Ishikawa (cell line): Measurements from ENCODE around the gene FBXO48.

Source experiments
- CEBPB ChIP-seq: IDR thresholded peaks from 2 replicates; pipeline ENCODE4 v1.6.1; 2012
- CREB1 ChIP-seq: IDR thresholded peaks from 2 replicates; pipeline ENCODE4 v1.6.1; 2012; ENCODE audit warnings: low read depth
- EGR1 ChIP-seq: IDR thresholded peaks from 2 replicates; pipeline ENCODE4 v1.6.1; 2012
- EP300 ChIP-seq: IDR thresholded peaks from 2 replicates; pipeline ENCODE4 v1.6.1; 2012; ENCODE audit warnings: borderline replicate concordance
- FOXM1 ChIP-seq: IDR thresholded peaks from 2 replicates; pipeline ENCODE4 v1.6.1; 2012; ENCODE audit warnings: low read depth, borderline replicate concordance
- NFIC ChIP-seq: IDR thresholded peaks from 2 replicates; pipeline ENCODE4 v1.6.1; 2012
- RAD21 ChIP-seq: IDR thresholded peaks from 2 replicates; pipeline ENCODE4 v1.6.1; 2012; ENCODE audit warnings: low read depth
- TAF1 ChIP-seq: IDR thresholded peaks from 2 replicates; pipeline ENCODE4 v1.6.1; 2012; ENCODE audit warnings: low read depth, mild to moderate bottlenecking
- TCF12 ChIP-seq: IDR thresholded peaks from 2 replicates; pipeline ENCODE4 v1.6.1; 2012; ENCODE audit warnings: low read depth
- TEAD4 ChIP-seq: IDR thresholded peaks from 2 replicates; pipeline ENCODE4 v1.6.1; 2012
- YY1 ChIP-seq: IDR thresholded peaks from 2 replicates; pipeline ENCODE4 v1.6.1; 2012; ENCODE audit warnings: low read depth
- ZBTB7A ChIP-seq: IDR thresholded peaks from 2 replicates; pipeline ENCODE4 v1.6.1; 2012; ENCODE audit warnings: low read depth
- TF ChIP-seq, protein P1 (sequence below): IDR thresholded peaks from 2 replicates; pipeline ENCODE4 v1.6.1; 2012
- TF ChIP-seq, protein P2 (sequence below): IDR thresholded peaks from 2 replicates; pipeline ENCODE4 v1.6.1; 2012; ENCODE audit warnings: low read depth, mild to moderate bottlenecking
- TF ChIP-seq, protein P3 (sequence below): IDR thresholded peaks from 2 replicates; pipeline ENCODE4 v1.6.1; 2012

Gene FBXO48

DNA sequence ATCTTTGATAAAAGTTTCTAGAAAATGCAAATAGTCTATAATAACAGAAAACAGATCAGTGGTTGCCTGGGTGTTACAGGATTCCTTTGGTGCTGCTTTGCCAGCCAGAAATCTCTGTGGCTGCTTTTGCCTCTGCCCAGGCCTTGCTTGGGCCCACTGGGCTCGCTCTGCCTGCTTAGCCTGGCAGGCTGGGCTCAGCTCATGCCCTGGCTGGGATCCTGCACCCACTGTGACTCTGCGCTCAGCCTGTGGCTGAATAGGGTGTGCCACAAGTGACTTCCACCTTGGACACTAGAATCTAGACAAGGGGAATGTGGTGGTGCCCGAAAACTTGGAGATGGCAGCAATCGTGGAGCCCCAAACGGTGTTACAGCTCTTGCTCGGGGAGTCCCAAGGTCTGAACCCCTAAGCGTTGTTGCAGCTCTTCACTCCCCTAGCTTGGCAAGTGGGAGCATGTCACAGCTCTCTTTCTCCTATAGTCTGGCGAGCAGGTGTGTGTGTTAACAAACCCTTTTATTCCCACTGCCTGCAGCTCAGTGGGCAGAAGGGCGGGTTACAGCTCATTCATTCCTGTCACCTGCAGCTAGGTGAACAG, 50.9 kb downstream of the FBXO48 start:
- TF ChIP-seq FOXM1 (no peak), EGR1 (no peak), EP300 (no peak), ZBTB7A (no peak), RAD21 (no peak), TAF1 (no peak), TCF12 (no peak), TEAD4 (no peak), NFIC (no peak), CEBPB (no peak)
- TF ChIP-seq, protein P1, sequence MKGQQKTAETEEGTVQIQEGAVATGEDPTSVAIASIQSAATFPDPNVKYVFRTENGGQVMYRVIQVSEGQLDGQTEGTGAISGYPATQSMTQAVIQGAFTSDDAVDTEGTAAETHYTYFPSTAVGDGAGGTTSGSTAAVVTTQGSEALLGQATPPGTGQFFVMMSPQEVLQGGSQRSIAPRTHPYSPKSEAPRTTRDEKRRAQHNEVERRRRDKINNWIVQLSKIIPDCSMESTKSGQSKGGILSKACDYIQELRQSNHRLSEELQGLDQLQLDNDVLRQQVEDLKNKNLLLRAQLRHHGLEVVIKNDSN = no peak
- TF ChIP-seq, protein P2, sequence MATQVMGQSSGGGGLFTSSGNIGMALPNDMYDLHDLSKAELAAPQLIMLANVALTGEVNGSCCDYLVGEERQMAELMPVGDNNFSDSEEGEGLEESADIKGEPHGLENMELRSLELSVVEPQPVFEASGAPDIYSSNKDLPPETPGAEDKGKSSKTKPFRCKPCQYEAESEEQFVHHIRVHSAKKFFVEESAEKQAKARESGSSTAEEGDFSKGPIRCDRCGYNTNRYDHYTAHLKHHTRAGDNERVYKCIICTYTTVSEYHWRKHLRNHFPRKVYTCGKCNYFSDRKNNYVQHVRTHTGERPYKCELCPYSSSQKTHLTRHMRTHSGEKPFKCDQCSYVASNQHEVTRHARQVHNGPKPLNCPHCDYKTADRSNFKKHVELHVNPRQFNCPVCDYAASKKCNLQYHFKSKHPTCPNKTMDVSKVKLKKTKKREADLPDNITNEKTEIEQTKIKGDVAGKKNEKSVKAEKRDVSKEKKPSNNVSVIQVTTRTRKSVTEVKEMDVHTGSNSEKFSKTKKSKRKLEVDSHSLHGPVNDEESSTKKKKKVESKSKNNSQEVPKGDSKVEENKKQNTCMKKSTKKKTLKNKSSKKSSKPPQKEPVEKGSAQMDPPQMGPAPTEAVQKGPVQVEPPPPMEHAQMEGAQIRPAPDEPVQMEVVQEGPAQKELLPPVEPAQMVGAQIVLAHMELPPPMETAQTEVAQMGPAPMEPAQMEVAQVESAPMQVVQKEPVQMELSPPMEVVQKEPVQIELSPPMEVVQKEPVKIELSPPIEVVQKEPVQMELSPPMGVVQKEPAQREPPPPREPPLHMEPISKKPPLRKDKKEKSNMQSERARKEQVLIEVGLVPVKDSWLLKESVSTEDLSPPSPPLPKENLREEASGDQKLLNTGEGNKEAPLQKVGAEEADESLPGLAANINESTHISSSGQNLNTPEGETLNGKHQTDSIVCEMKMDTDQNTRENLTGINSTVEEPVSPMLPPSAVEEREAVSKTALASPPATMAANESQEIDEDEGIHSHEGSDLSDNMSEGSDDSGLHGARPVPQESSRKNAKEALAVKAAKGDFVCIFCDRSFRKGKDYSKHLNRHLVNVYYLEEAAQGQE = no peak

DNA sequence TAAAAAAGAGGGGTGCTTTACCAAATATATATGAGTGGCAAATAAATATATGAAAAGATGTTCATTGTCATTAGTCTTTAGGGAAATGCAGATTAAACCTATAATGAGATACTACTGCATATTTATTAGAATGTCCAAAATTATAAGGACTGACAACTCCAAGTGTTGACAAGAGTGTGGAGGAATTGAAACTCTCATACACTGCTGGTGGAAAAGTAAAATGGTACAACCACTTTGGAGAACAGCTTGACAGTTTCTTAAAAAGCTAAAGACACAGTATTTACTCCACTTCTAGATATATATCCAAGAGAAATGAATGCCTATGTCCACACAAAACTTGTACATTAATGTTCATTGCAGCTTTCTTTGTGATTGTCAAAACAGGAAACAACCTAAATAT, 51.6 kb downstream of the FBXO48 start:
- TF ChIP-seq TCF12 (no peak), YY1 (no peak), RAD21 (no peak), CREB1 (no peak), FOXM1 (no peak), TAF1 (no peak), TEAD4 (no peak), NFIC (no peak), CEBPB (no peak), ZBTB7A (no peak)
- TF ChIP-seq, protein P1 = no peak
- TF ChIP-seq, protein P3, sequence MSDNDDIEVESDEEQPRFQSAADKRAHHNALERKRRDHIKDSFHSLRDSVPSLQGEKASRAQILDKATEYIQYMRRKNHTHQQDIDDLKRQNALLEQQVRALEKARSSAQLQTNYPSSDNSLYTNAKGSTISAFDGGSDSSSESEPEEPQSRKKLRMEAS = no peak
- TF ChIP-seq, protein P2 = no peak

DNA sequence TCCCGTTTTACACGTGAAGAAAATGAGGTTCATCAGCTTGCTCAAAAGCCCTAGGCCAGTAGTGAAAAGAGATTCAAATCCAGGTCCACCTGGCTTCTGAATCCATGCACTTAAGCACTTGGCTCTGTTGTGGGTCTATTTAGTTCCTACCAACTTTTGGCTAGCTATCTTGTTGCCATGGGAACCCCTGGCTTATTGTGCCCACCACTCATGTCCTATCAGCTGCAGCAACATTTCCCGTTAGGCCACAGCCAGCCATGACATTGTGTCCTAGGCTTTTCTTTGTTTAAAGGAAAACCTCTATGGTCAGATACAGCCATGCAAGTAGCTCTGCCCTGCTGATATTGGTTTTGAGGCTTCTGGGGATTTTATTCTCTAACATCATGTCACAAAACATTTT, 52.2 kb downstream of the FBXO48 start:
- TF ChIP-seq CREB1 = no peak
- TF ChIP-seq TCF12 = no peak
- TF ChIP-seq TAF1 = no peak
- TF ChIP-seq ZBTB7A = no peak
- TF ChIP-seq EGR1 = no peak
- TF ChIP-seq TEAD4 = no peak
- no peak for TF ChIP-seq FOXM1
- no peak for TF ChIP-seq CEBPB
- TF ChIP-seq, protein P3 = no peak
- no peak for TF ChIP-seq NFIC
- TF ChIP-seq, protein P2 = no peak
- TF ChIP-seq YY1 = no peak
- TF ChIP-seq RAD21 = no peak
- TF ChIP-seq, protein P1 = no peak

DNA sequence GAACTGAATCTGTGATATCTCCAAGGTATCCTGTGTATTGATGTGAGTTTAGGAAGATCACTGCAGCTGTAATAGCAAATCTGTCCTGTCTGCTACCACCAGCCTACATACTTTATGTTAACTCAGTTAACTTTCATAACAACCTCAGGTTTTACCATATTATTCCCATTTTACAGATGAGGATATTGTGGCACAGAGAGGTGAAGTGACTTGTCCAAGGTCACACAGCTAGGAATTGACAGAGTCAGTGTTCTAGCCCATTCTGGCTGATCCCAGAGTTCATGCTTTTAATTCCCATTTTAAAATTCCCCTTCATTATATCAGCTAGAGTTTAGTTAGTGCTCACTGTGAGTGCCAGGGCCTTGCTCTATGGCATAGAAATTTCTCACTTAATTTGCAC, 52.6 kb downstream of the FBXO48 start:
- no peak for TF ChIP-seq RAD21
- TF ChIP-seq ZBTB7A = no peak
- TF ChIP-seq CEBPB = no peak
- TF ChIP-seq EP300 = no peak
- TF ChIP-seq FOXM1 = no peak
- TF ChIP-seq TAF1 = no peak
- no peak for TF ChIP-seq NFIC
- TF ChIP-seq TCF12 = no peak
- no peak for TF ChIP-seq EGR1
- TF ChIP-seq, protein P3 = no peak
- no peak for TF ChIP-seq YY1
- TF ChIP-seq, protein P2 = no peak
- TF ChIP-seq, protein P1 = no peak
- TF ChIP-seq CREB1 = no peak
